Transverse colon (tissue), 3 donors: ENCODE results near the gene TXNRD1.

Experiments used
- CTCF ChIP-seq, 5 experiments: fragments of 200-600 bp in 3 of 5; fragments of 450-650 bp in 2 of 5; sonication (generic) in 3 of 5; IDR thresholded peaks; 1 replicate in 2 of 5; 2 replicates in 3 of 5; pipeline ENCODE4 v1.5.1; 2016 to 2017; ENCODE audit warnings: antibody characterized with exemption in 5 of 5, inconsistent platforms in 3 of 5, mild to moderate bottlenecking in 2 of 5, moderate library complexity in 1 of 5
- EP300 ChIP-seq: sonication (generic); formaldehyde crosslinking; IDR thresholded peaks from one replicate; pipeline ENCODE4 v1.6.1; 2017; ENCODE audit warnings: antibody characterized with exemption, low read depth
- POLR2A ChIP-seq: fragments of 450-650 bp; IDR thresholded peaks from one replicate; pipeline ENCODE4 v1.6.1; 2016; ENCODE audit warnings: antibody characterized with exemption, mild to moderate bottlenecking, moderate library complexity

GRCh38 chr12:104282109-104282508 lies 66.5 kb downstream of the TXNRD1 start:
- TF ChIP-seq CTCF (IDR thresholded peaks at IDR 0.05): no peak
- no peak for TF ChIP-seq EP300
- no peak for TF ChIP-seq POLR2A
